ENCODE measurements around the gene TAS2R46.
"Not testable (repeated sequence)": the region's sequence is repeated elsewhere in the genome, so short reads cannot be mapped to it uniquely, and the experiment has no call there.

Gene TAS2R46

GRCh38 chr12:11062194-11062593 is at the start of gene TAS2R46:
Gene TAS2R46 (minus strand): TSS chr12:11062294. CDS start chr12:11062294, 0 bp downstream.
- DNase-seq (ENCODE audit: low read depth); H3K4me3 ChIP-seq (ENCODE audit: low read depth, low read length): not testable (repeated sequence)

GRCh38 chr12:11111213-11111612 is 49.1 kb upstream of the TAS2R46 start:
- not testable (repeated sequence) for DNase-seq (ENCODE audit: low read depth); H3K4me3 ChIP-seq (ENCODE audit: low read depth, low read length)

- H3K4me3 ChIP-seq (ENCODE audit: low read depth, low read length): no peak overlapping the region
- no peak for DNase-seq (ENCODE audit: low read depth)
Observed at GRCh38 chr12:11108862-11109261, 46.8 kb upstream of the TAS2R46 start.

GRCh38 chr12:11107719-11108118 is 45.6 kb upstream of the TAS2R46 start:
- DNase-seq (ENCODE audit: low read depth): no peak
- no peak overlapping the region for H3K4me3 ChIP-seq (ENCODE audit: low read depth, low read length)

GRCh38 chr12:11106288-11106687 is 44.2 kb upstream of the TAS2R46 start:
- DNase-seq (ENCODE audit: low read depth): no peak

GRCh38 chr12:11105546-11105945 is 43.5 kb upstream of the TAS2R46 start:
- DNase-seq (ENCODE audit: low read depth): no peak
- H3K4me3 ChIP-seq (ENCODE audit: low read depth, low read length): no peak overlapping the region

More at GRCh38 chr12:11106288-11106687, 44.2 kb upstream of the TAS2R46 start:
- no peak overlapping the region for H3K4me3 ChIP-seq (ENCODE audit: low read depth, low read length)

- DNase-seq (ENCODE audit: low read depth); H3K4me3 ChIP-seq (ENCODE audit: low read depth, low read length): not testable (repeated sequence)
Observed at GRCh38 chr12:11094910-11095309, 32.8 kb upstream of the TAS2R46 start.

- DNase-seq (ENCODE audit: low read depth): no peak
- no peak within 1 kb of the TSS for H3K4me3 ChIP-seq (ENCODE audit: low read depth, low read length)
Observed at GRCh38 chr12:11092128-11092527, 30.0 kb upstream of the TAS2R46 start, which contains the start of gene TAS2R43. Gene TAS2R43 (minus strand): TSS chr12:11092313. CDS start chr12:11092229, 84 bp downstream.

- no peak for DNase-seq (ENCODE audit: low read depth)
- H3K4me3 ChIP-seq (ENCODE audit: low read depth, low read length): no peak overlapping the region
Observed at GRCh38 chr12:11089246-11089645, 27.2 kb upstream of the TAS2R46 start.

GRCh38 chr12:11085419-11085818 is 23.3 kb upstream of the TAS2R46 start:
- no peak for DNase-seq (ENCODE audit: low read depth)

GRCh38 chr12:11081987-11082386 is 19.9 kb upstream of the TAS2R46 start:
- DNase-seq (ENCODE audit: low read depth): no peak
- H3K4me3 ChIP-seq (ENCODE audit: low read depth, low read length): no peak overlapping the region

More at GRCh38 chr12:11085419-11085818, 23.3 kb upstream of the TAS2R46 start:
- no peak overlapping the region for H3K4me3 ChIP-seq (ENCODE audit: low read depth, low read length)

- H3K4me3 ChIP-seq (ENCODE audit: low read depth, low read length): no peak overlapping the region
- DNase-seq (ENCODE audit: low read depth): no peak
Observed at GRCh38 chr12:11078246-11078645, 16.2 kb upstream of the TAS2R46 start.

- H3K4me3 ChIP-seq (ENCODE audit: low read depth, low read length): no peak overlapping the region
- DNase-seq (ENCODE audit: low read depth): no peak
Observed at GRCh38 chr12:11075642-11076041, 13.5 kb upstream of the TAS2R46 start.

GRCh38 chr12:11071414-11071813 is 9.3 kb upstream of the TAS2R46 start:
- no peak overlapping the region for H3K4me3 ChIP-seq (ENCODE audit: low read depth, low read length)
- no peak for DNase-seq (ENCODE audit: low read depth)

- no peak overlapping the region for H3K4me3 ChIP-seq (ENCODE audit: low read depth, low read length)
- no peak for DNase-seq (ENCODE audit: low read depth)
Observed at GRCh38 chr12:11070999-11071398, 8.9 kb upstream of the TAS2R46 start.

- no peak for DNase-seq (ENCODE audit: low read depth)
- H3K4me3 ChIP-seq (ENCODE audit: low read depth, low read length): no peak overlapping the region
Observed at GRCh38 chr12:11069854-11070365, 7.8 kb upstream of the TAS2R46 start.

- no peak for DNase-seq (ENCODE audit: low read depth)
- H3K4me3 ChIP-seq (ENCODE audit: low read depth, low read length): no peak overlapping the region
Observed at GRCh38 chr12:11067514-11067913, 5.4 kb upstream of the TAS2R46 start.

- DNase-seq (ENCODE audit: low read depth): no peak
- H3K4me3 ChIP-seq (ENCODE audit: low read depth, low read length): no peak overlapping the region
Observed at GRCh38 chr12:11059784-11060183, 2.3 kb downstream of the TAS2R46 start.

- DNase-seq (ENCODE audit: low read depth): no peak
- no peak overlapping the region for H3K4me3 ChIP-seq (ENCODE audit: low read depth, low read length)
Observed at GRCh38 chr12:11059041-11059440, 3.1 kb downstream of the TAS2R46 start.

GRCh38 chr12:11055306-11055705 is 6.8 kb downstream of the TAS2R46 start:
- no peak overlapping the region for H3K4me3 ChIP-seq (ENCODE audit: low read depth, low read length)
- DNase-seq (ENCODE audit: low read depth): no peak

- H3K4me3 ChIP-seq (ENCODE audit: low read depth, low read length); DNase-seq (ENCODE audit: low read depth): not testable (repeated sequence)
Observed at GRCh38 chr12:11049806-11050531, 12.1 kb downstream of the TAS2R46 start.
